GM12872 (cell line): Measurements from ENCODE around the gene KLHL35.

ENCODE experiments used
- TF ChIP-seq, protein P1 (sequence below): IDR thresholded peaks from 3 replicates; pipeline ENCODE4 v1.5.1; 2011; ENCODE audit warnings: low read depth, mild to moderate bottlenecking, low read length, moderate library complexity; ENCODE audit not compliant: insufficient read depth

The KLHL35 gene, protein sequence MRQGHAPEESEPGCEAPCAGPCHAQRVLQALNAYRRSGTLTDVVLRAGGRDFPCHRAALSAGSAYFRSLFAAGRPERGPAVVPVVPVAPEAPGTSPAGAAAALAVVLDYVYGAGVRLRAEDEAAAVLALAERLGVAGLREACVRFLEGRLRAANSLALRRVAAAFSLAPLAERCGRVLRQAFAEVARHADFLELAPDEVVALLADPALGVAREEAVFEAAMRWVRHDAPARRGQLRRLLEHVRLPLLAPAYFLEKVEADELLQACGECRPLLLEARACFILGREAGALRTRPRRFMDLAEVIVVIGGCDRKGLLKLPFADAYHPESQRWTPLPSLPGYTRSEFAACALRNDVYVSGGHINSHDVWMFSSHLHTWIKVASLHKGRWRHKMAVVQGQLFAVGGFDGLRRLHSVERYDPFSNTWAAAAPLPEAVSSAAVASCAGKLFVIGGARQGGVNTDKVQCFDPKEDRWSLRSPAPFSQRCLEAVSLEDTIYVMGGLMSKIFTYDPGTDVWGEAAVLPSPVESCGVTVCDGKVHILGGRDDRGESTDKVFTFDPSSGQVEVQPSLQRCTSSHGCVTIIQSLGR

DNA sequence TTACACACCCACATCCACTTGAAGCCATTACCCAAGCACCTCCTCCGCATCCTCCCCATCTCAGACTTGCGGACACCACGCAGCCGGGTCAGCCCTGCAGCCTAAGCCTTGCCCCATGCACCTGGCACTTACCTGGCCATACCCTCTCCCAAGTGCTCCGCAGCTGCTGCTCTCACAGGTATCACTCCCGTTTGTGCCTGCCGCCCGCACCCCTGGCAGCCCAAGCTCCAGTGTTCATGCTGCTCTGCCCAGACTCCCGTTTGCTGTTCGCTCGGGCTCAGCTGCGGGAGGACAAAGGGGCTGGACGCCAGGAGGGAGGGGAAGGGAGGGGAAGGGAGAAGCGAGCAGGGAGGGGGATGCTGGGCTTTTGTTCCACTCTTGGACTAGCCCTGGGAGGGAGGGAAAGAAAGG is at the start of gene KLHL35:
TSS of gene KLHL35 (minus strand) at position 293 of the 411 bp plus-strand sequence. CDS start 2,574 bp downstream, outside the sequence.
- TF ChIP-seq, protein P1, sequence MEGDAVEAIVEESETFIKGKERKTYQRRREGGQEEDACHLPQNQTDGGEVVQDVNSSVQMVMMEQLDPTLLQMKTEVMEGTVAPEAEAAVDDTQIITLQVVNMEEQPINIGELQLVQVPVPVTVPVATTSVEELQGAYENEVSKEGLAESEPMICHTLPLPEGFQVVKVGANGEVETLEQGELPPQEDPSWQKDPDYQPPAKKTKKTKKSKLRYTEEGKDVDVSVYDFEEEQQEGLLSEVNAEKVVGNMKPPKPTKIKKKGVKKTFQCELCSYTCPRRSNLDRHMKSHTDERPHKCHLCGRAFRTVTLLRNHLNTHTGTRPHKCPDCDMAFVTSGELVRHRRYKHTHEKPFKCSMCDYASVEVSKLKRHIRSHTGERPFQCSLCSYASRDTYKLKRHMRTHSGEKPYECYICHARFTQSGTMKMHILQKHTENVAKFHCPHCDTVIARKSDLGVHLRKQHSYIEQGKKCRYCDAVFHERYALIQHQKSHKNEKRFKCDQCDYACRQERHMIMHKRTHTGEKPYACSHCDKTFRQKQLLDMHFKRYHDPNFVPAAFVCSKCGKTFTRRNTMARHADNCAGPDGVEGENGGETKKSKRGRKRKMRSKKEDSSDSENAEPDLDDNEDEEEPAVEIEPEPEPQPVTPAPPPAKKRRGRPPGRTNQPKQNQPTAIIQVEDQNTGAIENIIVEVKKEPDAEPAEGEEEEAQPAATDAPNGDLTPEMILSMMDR, result no peak

DNA sequence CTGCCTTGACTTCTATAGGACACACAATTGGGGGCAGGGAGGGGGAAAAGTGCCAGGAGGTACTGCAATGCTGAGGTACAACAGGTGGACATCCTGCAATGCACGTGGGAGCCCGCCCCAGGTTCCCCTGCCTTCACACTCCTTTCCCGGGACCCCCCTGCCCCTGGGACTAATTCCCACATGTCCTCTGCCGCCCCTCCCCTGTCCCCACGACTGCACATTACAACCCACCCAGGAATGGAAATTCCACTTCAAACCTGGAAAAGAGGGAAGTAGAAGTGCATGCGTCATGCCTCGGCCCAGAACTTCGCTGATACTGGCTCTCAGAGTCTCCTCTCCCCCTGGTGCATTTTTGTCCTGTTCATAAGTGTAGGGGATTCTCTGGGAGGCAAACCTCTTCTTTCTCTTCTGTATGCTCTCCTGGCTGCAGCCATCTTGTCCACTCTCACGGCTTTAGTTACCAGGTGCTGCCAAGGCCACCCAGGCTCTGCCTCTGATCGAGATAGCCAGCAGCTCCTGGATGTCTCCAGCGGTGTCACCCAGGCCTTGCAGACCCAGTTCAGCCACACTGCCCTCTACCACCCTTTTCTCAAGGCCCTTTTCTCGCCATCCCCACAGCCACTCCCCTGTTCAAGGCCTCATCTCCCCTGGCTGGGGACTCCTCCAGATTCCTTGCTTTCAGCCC is 49.1 kb upstream of the KLHL35 start:
- TF ChIP-seq, protein P1, result no peak

DNA sequence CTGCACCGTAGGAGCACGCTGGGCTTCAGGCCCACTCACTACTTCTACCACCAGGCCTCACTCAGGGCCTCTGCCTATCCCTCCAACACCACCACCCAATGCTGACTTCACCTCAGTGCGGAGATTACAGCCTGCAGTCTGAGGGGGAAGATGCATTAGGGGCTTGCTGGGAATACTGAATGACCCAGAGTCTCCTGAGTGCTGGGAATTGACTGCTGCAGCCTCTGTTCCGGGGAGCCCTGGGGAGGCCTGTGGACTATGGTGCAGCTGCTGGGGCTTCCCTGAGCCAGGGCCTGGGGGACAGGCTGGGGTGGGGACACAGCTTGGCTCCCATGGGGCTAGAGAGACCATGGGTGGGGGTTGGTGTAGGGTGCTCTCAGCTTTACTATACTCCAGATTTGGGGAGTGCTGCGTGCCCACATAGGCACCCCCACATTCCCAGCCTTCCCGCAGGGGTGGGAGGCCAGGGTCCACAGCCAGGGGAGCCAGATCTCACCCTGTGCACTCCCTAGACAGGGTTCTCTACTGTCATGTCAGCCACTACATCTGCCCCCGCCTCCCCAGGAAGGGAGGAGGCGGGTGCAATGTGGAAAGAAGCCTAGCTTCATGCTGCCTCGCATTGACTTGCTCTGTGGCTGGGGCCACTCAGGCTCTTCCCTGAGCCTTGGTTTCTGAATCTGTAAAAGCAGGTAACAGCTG is 48.4 kb upstream of the KLHL35 start:
- TF ChIP-seq, protein P1, result no peak

DNA sequence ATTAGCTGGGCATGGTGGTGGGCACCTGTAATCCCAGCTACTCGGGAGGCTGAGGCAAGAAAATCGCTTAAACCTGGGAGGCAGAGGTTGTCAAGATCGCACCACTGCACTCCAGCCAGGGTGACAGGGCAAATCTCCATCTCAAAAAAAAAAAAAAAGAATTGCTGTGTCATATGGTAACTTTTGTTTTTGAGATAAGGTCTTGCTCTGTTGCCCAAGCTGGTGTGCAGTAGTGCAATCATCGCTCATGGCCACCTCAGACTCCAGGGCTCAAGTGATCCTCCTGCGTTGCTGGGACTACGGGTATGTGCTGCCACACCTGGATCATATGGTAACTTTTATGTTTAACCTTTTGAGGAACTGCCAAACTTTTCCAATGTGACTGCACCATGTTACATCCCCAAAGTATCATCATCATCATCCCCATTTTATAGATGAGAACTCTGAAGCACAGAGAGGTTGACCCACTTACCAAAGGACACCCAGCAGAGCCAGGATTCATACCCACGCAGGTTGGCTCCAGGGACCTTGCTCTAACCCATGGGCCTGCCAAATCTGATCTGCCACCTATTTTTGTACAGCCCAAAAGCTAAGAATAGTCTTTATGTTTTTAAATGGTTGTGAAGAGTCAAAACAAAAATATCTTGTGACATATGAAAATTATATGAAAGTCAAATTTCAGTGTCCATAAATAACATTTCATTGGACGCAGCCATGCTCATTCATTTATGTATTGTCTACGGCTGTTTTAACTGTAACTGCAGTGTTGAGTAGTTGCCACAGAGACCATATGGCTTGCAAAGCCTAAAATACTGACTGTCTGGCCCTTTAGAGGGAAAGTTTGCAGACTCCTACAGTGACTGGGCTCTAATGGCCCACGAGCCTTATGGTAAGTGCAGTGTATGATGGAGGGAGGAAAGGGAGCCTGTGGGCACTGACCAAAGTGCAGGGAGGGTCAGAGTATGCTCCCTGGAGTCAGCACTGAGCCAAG is 47.5 kb upstream of the KLHL35 start:
- TF ChIP-seq, protein P1, result no peak

DNA sequence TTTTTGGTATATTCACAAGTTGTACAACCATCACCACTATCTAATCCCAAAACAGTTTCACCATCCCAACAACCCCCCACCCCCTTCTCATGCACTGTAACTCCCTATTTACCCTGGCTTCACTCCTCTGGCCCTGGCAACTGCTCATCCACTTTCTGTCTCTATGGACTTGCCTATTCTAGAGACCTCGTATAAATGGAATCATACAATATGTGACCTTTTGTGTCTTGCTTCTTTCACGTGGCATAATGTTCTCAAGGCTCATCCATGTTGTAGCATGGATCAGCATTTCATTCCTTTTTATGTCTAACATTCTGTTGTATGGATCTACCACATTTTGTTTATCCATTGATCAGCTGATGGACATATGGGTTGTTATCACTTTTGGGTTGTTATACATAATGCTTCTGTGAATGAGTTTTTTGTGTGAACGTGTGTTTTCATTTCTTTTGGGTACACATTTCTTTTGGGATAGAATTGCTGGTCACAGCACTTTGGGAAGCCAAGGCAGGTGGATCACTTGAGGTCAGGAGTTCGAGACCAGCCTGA is 46.7 kb upstream of the KLHL35 start:
- TF ChIP-seq, protein P1, result no peak

DNA sequence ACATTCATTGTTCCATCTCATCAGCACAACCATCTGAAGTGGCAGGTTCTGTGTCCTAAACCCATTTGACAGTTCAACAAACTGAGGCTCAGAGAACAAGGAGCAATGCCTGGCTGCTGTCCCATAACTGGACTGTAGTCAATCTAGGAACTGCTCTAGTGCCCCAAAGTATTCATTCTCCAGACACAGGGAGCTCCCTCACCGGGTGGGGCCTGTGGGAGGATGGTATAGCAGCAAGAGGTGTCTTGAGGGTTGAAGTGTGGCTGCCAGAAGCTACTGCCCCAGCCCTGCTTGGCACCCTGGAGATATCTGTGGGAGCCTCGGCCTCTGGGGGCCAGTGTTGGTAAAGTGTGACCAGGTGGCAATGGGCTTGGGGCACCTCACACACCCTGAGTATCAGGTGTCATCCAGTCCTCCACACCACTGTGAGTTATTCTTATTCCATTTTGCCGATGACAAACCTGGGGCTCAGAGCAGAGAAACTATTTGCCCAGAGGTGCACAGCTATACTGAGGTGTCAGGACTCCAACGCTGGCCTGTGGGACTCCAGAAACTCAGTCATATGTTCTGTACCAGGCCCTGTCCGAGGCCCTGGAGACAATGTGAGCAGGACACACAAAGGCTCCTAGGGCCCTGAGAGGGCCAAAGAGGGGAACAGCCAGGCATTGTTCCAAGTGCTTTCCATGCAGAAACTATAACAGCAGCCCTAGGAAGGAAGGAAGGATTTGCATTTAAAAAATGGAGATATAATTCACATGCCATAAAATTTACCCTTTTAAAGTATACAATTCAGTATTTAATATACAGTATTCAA is 46.0 kb upstream of the KLHL35 start:
- TF ChIP-seq, protein P1, result no peak
